ENCODE results near the gene ENPP6. TPM values are rescaled to one million over a fixed set of nuclear protein-coding genes. Genes with fewer than 3 reads are reported as not detected.

ENPP6 gene
- total RNA-seq, 3 donors from 2014 or later (not counting 1 experiment from before 2014, with no cell fraction given) = 0.23 TPM; not detected in 2

- no peak for ATAC-seq
- Mint-ChIP-seq H3K4me3 (no peak overlapping the region), H3K36me3 (peaks cover 7% of the 10 kb centered on the region), H3K27me3 (ENCODE audit: low read depth in 2 of 2) (peaks cover 6 to 26% of the 10 kb centered on the region in 2 donors), H3K27ac (no peak overlapping the region), H3K9me3 (peaks cover 6 to 8% of the 10 kb centered on the region in 2 donors), H3K4me1 (no peaks in the 10 kb centered on the region)
- intact Hi-C loops (cut with micrococcal nuclease) = no loop called here
- H3K27ac ChIP-seq (ENCODE audit: low read length) = no peak overlapping the region
- TF ChIP-seq CTCF (IDR thresholded peaks at IDR 0.05) = no peak
- peaks cover 2% of the 10 kb centered on the region for H3K27me3 ChIP-seq (ENCODE audit: control insufficient read depth, insufficient read depth, low read length)
- H3K9me3 ChIP-seq (ENCODE audit: control insufficient read depth, insufficient read depth, low read length) = peaks cover 7% of the 10 kb centered on the region
- no peaks in the 10 kb centered on the region for H3K36me3 ChIP-seq (ENCODE audit: control insufficient read depth, insufficient read depth, low read length)
- WGBS (ENCODE audit: insufficient coverage) = no CpG with 5 or more reads among the region's 1 CpG
- no peak for DNase-seq
- H3K4me3 ChIP-seq (ENCODE audit: low read length) = no peak overlapping the region
- no peaks in the 10 kb centered on the region for H3K4me1 ChIP-seq (ENCODE audit: control insufficient read depth, insufficient read depth, low read length)
These were observed 81.1 kb downstream of the ENPP6 start for GRCh38 chr4:184136525-184136924.

GRCh38 chr4:184126800-184127199, 90.9 kb downstream of the ENPP6 start:
- no peaks in the 10 kb centered on the region for H3K36me3 ChIP-seq (ENCODE audit: control insufficient read depth, insufficient read depth, low read length)
- ATAC-seq (no peak), DNase-seq (no peak)
- no peak for TF ChIP-seq CTCF (IDR thresholded peaks at IDR 0.05)
- no peak overlapping the region for H3K27ac Mint-ChIP-seq
- no peak overlapping the region for H3K4me3 Mint-ChIP-seq
- no peaks in the 10 kb centered on the region for H3K4me1 ChIP-seq (ENCODE audit: control insufficient read depth, insufficient read depth, low read length)
- H3K27ac ChIP-seq (ENCODE audit: low read length) = no peak overlapping the region
- H3K36me3 Mint-ChIP-seq = no peaks in the 10 kb centered on the region
- intact Hi-C loops (cut with micrococcal nuclease) = no loop called here
- H3K4me3 ChIP-seq (ENCODE audit: low read length) = no peak overlapping the region
- H3K27me3 ChIP-seq (ENCODE audit: control insufficient read depth, insufficient read depth, low read length) = peaks cover 3% of the 10 kb centered on the region
- no peaks in the 10 kb centered on the region for H3K9me3 ChIP-seq (ENCODE audit: control insufficient read depth, insufficient read depth, low read length)
- WGBS (ENCODE audit: insufficient coverage) = no CpG with 5 or more reads among the region's 4 CpGs
- H3K27me3 Mint-ChIP-seq (ENCODE audit: low read depth in 2 of 2) = peaks cover 16 to 51% of the 10 kb centered on the region in 2 donors
- no peaks in the 10 kb centered on the region for H3K9me3 Mint-ChIP-seq
- no peaks in the 10 kb centered on the region for H3K4me1 Mint-ChIP-seq

GRCh38 chr4:184122631-184123408, 94.9 kb downstream of the ENPP6 start:
- Histone ChIP-seq H3K4me1 (ENCODE audit: control insufficient read depth, insufficient read depth, low read length) (no peaks in the 10 kb centered on the region), H3K36me3 (ENCODE audit: control insufficient read depth, insufficient read depth, low read length) (no peaks in the 10 kb centered on the region), H3K27ac (ENCODE audit: low read length) (no peak overlapping the region), H3K9me3 (ENCODE audit: control insufficient read depth, insufficient read depth, low read length) (no peaks in the 10 kb centered on the region), H3K27me3 (ENCODE audit: control insufficient read depth, insufficient read depth, low read length) (peaks cover 2% of the 10 kb centered on the region), H3K4me3 (ENCODE audit: low read length) (no peak overlapping the region)
- no peak for DNase-seq
- H3K4me3 Mint-ChIP-seq = no peak overlapping the region
- H3K27me3 Mint-ChIP-seq (ENCODE audit: low read depth in 2 of 2) = peaks cover 12 to 32% of the 10 kb centered on the region in 2 donors
- no peak for TF ChIP-seq CTCF (IDR thresholded peaks at IDR 0.05)
- H3K9me3 Mint-ChIP-seq = no peaks in the 10 kb centered on the region
- no peak for ATAC-seq
- no peak overlapping the region for H3K27ac Mint-ChIP-seq
- H3K36me3 Mint-ChIP-seq = no peaks in the 10 kb centered on the region
- WGBS (ENCODE audit: insufficient coverage) = 90% methylated on average over 13 of the region's 13 CpGs
- no peaks in the 10 kb centered on the region for H3K4me1 Mint-ChIP-seq
- intact Hi-C loops (cut with micrococcal nuclease) = no loop called here

Measured in natural killer cell (primary cell).